Cardiac septum (tissue), 1 donor: ENCODE measurements around the gene MAP3K7. TPM values are rescaled to one million over a fixed set of nuclear protein-coding genes. Genes with fewer than 3 reads are reported as not detected.

Experiments used
- DNase-seq: peaks from one replicate; pipeline ENCODE4 v3.0.0-alpha.2; 2020; ENCODE audit warnings: low spot score
- intact Hi-C: fragments of 100-400 bp; cut with DNase I; formaldehyde crosslinking; loops from one replicate; pipeline ENCODE4 v1.14.0; 2022
- total RNA-seq: library from RNA; stranded (reverse); fragmentation: NEBNext Ultra II Directional; extraction: Animal tissue kit (Norgen Biotek cat#: 25700); gene quantifications from one replicate; pipeline ENCODE4 v1.2.1, GENCODE V29; 2021
- donor health status: DM: no; HTN: no; CAD: no.

The MAP3K7 gene
- total RNA-seq, 1 donor from 2014 or later: 23.9 TPM

DNA sequence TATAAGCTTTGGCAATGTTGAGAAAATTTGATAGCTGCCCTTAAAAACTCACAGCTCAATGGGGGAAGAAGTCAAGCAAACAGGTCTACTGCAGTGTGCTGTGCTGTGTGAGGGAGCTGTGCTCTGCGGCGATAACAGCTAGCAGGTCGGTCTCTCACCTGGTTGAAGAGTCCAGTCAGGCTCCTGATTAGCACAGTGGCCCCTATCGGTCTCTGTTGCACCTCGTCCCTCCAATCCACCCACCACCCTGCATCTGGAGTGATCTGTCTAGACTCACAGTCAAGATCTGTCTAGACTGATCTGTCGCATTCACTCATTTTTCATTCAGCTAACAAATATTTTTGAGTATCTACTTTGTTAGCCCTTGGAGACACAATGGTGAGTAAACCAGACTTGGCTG is 94.1 kb downstream of the MAP3K7 start:
- intact Hi-C loops: no loop called here
- no peak for DNase-seq

- intact Hi-C loops: no loop called here
Observed at GRCh38 chr6:90492369-90492768, 94.5 kb downstream of the MAP3K7 start.

DNA sequence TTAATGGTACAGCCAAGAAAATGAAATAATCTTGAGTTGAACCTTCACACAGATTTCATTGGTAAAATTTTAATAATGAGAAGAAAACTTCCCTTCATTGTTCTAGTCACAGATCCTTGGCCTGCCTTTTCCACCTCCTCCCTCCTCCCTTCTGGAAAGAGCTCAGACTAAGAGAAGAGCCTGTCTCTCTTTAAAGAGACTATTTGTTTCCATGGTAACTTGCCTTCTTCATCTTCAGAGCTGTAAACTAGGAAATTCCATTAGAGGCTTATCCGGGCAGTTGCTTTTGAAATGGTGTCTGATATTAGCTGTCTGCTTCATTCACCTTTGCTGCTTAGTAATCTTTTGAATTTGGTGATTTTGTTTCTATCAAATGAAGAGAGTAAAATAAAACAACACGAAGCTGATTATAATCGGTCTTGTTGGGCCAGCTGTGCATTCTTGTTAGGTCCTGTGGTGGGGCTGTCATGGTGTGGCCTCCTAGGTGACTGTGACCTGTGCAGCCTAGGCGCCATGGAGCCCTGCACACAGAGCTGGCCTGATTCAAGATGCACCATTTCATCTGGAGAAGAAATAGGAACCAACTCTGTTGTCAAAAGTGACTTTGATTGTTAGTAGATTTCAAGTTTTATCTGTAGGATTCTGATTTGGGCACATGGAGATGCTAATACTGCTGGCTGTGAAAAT is 96.7 kb downstream of the MAP3K7 start:
- no peak for DNase-seq
- intact Hi-C loops: no loop called here

More at GRCh38 chr6:90492369-90492768, 94.5 kb downstream of the MAP3K7 start:
- no peak for DNase-seq

DNA sequence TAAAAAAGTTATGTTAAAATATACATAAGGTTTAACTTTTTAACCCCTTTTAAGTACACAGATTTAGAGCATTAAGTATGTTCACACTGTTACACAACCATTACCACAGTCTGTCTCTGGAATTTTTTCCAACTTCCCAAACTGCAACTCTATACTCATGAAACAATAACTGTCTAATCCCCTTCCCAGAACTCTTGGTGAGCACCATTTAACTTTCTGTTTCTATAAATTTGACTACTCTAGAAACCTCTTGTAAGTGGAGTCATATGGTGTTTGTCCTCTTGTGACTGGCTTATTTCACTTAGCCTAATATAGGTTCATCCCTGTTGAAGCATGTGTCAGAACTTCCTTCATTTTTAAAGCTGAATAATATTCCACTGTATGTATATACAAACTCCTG is 98.1 kb downstream of the MAP3K7 start:
- no peak for DNase-seq
- intact Hi-C loops: no loop called here

- intact Hi-C loops: no loop called here
- DNase-seq: no peak
Observed at GRCh38 chr6:90485635-90486277, 101.1 kb downstream of the MAP3K7 start.

- DNase-seq: no peak
- intact Hi-C loops: no loop called here
Observed at GRCh38 chr6:90484903-90485302, 102.0 kb downstream of the MAP3K7 start.

DNA sequence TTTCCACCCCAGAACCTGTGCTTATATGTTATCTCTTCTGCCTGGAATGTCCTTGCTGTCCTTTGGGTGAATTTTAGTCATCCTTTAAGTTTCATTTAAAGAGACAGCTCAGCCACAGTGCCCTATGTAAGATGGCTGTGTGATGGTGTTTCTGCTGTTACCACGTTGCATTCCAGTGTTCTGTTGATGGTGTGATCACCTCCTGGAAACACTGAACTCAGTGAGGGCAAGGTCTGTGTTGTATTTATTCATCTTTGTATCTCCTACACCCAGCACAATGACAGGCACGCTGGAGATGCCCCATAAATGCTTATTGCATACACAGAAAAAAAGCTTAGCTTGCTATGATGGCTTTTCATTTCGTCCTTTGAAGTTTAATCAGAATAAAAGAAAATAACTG is 102.5 kb downstream of the MAP3K7 start:
- no peak for DNase-seq
- intact Hi-C loops: no loop called here

GRCh38 chr6:90483956-90484355 is 102.9 kb downstream of the MAP3K7 start:
- intact Hi-C loops: no loop called here
- DNase-seq: no peak

GRCh38 chr6:90483116-90483839 is 103.6 kb downstream of the MAP3K7 start:
- DNase-seq: no peak
- intact Hi-C loops: no loop called here

- intact Hi-C loops: no loop called here
- DNase-seq: no peak
Observed at GRCh38 chr6:90480666-90481065, 106.2 kb downstream of the MAP3K7 start.

DNA sequence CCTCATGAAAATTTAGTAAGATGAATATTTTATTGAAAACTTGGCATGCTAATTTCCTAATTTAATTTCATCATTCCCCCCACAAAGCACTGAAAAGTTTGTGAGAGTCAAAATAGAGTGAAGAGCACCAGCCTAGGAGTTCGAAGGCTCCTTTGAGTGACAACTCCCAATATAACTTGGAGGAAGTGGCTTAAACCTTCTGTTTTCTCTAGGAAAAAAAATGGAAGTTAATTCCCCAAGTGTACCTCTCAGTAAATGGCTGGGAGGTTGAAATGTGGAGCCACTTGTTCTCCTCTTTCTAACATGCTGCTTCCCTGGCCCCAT is 107.3 kb downstream of the MAP3K7 start:
- no peak for DNase-seq
- intact Hi-C loops: loop anchor here (2.0 to 10.0 kb wide), 4 partner anchors 82 to 645 kb away; partner anchors contain the start of gene BACH2

GRCh38 chr6:90478789-90479602 is 107.9 kb downstream of the MAP3K7 start:
- intact Hi-C loops: loop anchor here (2.0 to 10.0 kb wide), 4 partner anchors 82 to 644 kb away; partner anchors contain the start of gene BACH2
- peak; percentile 89 for DNase-seq

DNA sequence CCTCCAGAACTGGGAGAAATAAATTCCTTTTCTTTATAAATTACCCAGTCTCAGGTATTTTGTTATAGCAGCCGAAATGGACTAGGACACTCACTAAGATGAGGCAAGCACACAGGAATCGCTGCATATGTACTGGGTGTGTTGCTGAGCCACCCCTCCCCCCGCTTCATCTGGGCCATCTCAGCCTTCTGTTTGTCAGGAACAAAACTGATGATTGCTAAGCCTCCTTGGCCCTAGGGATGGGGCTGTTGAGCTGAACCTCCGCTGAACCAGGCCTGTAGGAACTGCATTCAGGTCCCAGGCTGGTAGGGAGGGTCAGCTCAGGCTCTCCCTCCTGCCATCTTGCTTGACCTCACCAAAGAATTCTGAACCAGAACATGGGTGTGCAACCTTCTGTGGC is 108.6 kb downstream of the MAP3K7 start:
- intact Hi-C loops: loop anchor here (2.0 to 10.0 kb wide), 4 partner anchors 81 to 643 kb away; partner anchors contain the start of gene BACH2

DNA sequence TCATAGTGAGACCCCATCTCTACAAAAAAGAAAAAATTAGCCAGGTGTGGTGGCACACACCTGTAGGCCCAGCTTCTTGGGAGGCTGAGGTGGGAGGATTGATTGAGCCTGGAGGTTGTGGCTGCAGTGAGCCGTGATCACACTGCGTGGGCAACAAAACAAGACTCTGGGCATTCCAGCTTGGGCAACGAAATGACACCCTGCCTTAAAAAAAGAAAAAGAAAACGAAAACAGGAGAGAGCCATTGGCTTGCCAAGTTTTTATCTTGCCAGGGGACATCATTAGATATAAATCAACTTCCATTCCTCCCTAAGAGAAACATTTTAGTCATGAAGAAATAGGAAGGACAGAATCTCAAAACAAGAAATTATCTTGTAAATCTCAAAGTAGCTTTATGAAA is 109.5 kb downstream of the MAP3K7 start:
- intact Hi-C loops: loop anchor here (5.0 to 10.0 kb wide), 3 partner anchors 80 to 643 kb away; partner anchors contain the start of gene BACH2

More for the DNA sequence above, 108.6 kb downstream of the MAP3K7 start:
- DNase-seq: no peak

GRCh38 chr6:90472716-90473115 is 114.2 kb downstream of the MAP3K7 start:
- intact Hi-C loops: loop anchor here (10.0 kb wide), 1 partner anchor 638 kb away; no protein-coding TSS in a partner anchor
- no peak for DNase-seq

More for the DNA sequence above, 109.5 kb downstream of the MAP3K7 start:
- no peak for DNase-seq

GRCh38 chr6:90471263-90471662 is 115.6 kb downstream of the MAP3K7 start:
- DNase-seq: no peak
- intact Hi-C loops: loop anchor here (10.0 kb wide), 1 partner anchor 636 kb away; no protein-coding TSS in a partner anchor

DNA sequence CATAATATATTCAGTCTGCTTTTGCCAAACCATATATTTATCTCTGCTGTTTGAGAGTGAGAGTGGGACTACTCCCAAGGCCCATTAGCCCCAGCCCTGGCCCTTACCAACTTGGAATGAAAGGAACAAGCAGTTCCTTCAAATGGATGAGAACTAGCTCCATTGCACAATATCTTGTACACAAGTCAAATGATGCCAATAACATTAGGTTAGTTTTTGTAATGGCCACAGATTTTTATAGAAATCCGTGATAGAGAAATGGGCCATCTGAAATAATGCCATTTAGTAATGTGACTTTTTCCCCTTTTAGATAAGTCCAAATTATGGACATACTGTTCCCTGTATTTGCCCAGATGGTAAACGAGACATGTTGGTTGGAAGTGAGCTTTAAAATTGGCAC is 117.0 kb downstream of the MAP3K7 start:
- DNase-seq: no peak
- intact Hi-C loops: loop anchor here (10.0 kb wide), 1 partner anchor 635 kb away; no protein-coding TSS in a partner anchor

- intact Hi-C loops: no loop called here
- DNase-seq: no peak
Observed at GRCh38 chr6:90468859-90469258, 118.0 kb downstream of the MAP3K7 start.

DNA sequence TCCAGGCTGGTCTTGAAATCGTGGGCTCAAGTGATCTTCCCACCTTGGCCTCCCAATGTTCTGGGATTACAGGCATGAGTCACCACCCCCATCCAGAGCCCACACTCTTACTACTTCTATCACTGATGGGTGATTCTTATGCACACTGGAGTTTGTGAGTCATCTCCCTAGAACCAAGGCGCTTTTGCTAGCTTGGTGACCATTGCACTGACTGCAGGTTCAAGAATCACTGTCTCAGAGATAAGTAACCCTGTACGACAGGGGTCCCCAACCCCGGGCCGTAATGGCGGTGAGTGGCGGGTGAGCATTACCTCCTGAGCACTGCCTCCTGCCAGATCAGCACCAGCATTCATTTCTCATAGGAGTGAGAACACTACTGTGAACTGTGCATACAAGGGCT is 118.8 kb downstream of the MAP3K7 start:
- DNase-seq: no peak
- intact Hi-C loops: no loop called here
